GM12872 (cell line): ENCODE results near the gene UBAC1.

ENCODE experiments used
- TF ChIP-seq, protein P1 (sequence below): IDR thresholded peaks from 3 replicates; pipeline ENCODE4 v1.5.1; 2011; ENCODE audit warnings: low read depth, mild to moderate bottlenecking, low read length, moderate library complexity; ENCODE audit not compliant: insufficient read depth

Gene UBAC1

DNA sequence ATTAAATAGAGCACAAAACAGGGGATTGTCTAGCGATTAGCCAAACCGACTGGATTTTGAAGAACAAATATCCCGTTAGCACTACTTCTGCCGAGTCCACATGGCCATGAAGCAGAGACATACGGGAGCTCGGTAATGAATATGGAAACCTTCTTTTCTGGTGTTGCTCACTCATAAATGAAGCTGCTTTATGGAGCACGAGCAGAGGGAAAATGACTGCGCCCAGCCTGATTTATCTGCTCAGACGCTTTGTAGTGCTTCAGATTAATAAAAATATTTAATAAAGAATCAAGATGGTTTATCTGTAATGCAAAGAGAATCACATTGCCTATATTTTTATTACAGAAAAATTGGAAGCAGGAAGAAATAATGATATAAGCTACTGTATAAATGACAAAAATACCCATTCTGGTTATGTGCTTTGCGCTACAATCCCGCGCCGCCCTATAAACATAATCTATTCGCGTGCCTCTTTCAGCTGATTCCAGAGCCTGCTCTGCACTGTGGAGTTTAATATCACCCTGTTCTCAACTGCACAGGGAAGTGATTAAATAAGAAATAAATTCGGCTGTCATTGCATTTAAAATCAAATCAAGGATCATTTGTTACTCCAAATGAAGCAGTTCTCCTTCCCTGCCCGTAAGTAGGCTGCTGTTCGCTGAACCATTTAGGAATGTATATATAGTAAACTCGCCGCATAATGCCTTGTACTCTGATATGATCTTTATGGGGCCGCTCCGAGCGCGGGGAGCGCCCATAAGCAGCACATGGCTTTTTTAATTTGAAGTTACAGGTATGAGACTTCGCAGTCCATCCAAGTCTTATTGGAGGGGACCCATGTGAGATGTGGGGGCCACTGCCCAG is 22.3 kb upstream of the UBAC1 start:
- TF ChIP-seq, protein P1, sequence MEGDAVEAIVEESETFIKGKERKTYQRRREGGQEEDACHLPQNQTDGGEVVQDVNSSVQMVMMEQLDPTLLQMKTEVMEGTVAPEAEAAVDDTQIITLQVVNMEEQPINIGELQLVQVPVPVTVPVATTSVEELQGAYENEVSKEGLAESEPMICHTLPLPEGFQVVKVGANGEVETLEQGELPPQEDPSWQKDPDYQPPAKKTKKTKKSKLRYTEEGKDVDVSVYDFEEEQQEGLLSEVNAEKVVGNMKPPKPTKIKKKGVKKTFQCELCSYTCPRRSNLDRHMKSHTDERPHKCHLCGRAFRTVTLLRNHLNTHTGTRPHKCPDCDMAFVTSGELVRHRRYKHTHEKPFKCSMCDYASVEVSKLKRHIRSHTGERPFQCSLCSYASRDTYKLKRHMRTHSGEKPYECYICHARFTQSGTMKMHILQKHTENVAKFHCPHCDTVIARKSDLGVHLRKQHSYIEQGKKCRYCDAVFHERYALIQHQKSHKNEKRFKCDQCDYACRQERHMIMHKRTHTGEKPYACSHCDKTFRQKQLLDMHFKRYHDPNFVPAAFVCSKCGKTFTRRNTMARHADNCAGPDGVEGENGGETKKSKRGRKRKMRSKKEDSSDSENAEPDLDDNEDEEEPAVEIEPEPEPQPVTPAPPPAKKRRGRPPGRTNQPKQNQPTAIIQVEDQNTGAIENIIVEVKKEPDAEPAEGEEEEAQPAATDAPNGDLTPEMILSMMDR, result no peak

DNA sequence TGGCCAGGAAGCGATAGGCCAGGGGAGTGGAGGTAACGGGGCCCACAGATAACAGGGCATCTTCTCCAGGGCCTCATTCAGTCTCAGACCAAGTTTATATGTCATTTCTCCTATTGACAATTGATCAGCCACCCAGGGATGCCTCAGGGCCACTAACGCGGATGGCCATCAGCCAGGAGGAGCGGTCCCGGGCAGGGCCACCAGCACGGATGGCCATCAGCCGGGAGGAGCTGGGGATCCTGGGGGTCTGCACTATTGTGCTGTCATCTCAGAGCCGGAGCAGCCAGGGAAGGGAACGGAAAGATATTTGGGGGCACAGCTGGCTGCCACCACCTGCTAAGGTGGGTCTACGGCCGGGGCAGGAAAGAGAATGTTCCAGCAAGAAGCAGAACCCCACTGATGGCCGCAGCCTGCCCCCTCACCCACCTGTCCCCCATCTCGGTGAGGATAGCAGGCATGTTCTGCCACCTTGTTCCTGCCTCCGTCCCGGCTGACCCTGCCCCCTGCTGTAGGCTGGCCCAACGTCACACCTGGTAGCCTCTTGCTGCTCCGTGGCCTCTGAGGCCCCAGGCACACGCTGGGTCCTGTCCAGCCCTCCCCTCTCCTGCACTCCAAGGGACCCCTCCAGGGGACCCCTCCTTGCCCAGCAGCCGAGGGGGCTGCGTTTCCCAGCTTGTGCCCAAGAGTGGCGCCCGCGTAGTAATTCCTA is 21.5 kb upstream of the UBAC1 start:
- TF ChIP-seq, protein P1, result no peak

DNA sequence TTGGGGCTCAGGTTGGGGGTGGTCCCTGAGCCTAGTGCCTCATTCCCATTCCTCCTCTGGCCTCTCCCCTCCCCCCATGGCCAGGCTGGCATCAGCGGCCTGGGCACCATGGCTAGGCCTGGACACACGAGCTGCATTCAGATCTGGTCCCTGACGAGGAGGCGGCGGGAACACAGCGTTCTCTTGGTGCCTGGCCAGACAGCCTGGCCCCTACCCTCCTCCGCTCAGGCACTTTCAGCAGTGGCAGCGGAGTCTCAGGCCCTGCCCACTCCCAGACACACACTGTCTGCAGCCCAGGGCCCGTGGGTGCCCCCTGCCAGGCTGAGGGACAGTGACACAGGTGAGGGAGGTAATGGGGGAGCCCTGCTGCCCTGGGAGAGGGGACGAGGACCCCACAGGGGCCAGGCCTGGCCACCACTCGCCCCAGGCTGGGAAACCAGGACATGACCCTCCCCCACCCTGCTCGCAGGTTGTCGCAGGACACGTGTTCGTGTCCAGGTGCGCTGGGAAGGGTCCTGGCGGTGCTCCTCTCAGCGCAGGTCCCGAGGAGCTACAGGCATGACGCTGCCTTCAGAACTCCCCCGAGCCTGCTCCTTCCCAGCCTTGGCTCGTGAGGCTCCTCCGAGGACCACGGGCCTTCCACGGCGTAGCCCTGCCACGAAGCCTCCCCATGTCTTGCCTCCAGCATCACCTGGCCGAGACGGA is 19.9 kb upstream of the UBAC1 start:
- TF ChIP-seq, protein P1, result no peak

DNA sequence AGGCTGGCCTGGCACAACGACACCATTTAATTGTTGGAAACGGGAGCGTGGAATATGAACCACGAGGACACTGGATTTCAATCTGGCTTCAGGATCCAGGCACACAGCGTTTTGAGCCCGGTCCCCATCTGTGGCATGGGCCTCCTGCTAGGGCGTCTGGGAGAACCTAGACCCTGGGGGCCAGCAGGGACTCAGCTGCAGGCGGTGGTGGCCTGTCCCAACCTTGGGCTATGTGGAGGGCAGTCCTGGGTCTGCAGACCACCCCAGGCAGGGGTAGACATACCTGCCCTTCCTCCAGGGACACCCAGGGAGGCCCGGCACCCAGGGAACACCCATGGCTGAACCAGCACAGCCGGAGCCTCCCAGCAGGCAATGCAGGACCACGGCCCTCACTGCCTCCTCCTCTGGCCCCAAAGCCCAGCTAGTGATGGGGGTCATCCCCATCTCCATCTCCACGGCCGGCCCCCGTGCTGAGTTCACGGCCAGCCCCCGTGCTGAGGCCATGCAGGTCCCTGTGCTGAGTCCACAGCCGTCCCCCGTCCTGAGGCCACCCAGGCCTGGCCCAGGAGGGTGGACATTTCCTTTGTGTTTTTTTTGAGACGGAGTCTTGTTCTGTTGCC is 18.5 kb upstream of the UBAC1 start:
- TF ChIP-seq, protein P1, result no peak

DNA sequence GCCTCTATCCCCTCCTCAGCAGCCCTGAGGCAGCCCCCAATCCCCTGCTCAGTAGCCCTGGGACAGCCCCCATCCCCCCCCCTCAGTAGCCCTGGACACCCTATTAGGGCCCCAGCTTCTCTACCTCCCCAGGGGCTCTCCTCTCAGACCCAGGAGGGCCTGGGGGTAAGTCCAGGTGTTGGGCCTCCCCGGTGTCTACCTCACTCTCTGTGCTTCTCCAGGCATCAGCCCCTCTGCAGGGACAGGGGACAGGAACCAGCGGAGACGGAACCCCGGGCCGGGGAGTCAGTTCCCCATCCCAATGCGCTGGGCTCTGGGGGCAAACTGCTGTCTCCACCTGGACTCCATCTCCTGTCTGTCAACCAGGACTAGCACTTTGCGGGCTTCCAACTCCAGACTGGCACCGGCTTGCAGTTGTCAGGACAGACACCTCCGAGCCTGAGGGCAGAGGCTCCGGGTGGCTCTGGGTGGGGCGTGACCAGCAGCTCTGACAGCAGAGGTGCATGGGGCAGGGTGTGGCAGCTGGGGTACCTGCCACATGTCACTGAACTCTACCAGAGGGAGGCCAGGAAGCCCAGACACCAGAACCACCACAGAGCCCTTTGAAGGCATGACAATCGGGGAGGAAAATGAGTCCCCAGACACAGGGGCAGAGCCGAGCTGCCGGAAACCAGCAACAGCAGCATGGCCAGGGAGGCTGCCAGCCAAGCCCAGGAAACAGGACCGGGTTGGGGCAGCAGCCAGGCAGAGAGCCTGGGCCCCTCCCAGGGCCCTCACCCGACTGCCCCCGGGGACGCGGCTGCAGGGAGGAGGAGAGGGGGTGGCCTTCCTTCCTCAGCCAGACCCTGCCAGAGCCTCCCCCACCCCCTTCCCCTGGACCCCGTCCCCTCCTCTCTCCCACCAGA is 17.7 kb upstream of the UBAC1 start:
- TF ChIP-seq, protein P1, result no peak

DNA sequence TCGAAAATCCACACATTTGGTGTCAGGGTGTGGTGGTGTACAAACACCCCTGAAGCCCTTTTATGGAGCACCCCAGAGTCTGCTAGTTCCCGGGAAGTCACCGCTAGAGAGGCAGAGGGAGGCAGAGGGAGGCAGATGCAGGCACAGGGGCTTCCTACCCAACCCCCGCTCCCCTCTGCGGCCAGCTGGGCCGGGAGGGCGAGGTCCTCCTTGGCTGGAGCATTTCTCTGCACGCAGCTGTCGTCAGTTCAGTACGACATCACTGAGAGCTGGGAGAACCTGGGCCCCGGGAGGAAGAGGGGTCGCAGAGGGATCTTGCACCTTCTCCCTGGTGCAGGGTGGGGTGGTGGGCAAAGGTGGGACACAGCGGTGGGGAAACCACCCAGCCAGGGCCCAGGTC is 15.8 kb upstream of the UBAC1 start:
- TF ChIP-seq, protein P1, result no peak
